Activated CD4-positive, alpha-beta T cell treated with anti-CD3 and anti-CD28 coated beads, Interleukin-2, Interleukin-6, amounts not matched to agents 100 ng/mL and 50 ng/mL, durations not matched to agents 16 hours and 8 hours (primary cell): Measurements from ENCODE around the gene NPSR1.
"Not testable (repeated sequence)": the region's sequence is repeated elsewhere in the genome, so short reads cannot be mapped to it uniquely, and the experiment has no call there.

Source experiments
- DNase-seq: peaks from one replicate; pipeline ENCODE4 v3.0.0-alpha.2; 2020

The NPSR1 gene

GRCh38 chr7:34839645-34840044, 181.6 kb downstream of the NPSR1 start:
- DNase-seq: no peak

DNA sequence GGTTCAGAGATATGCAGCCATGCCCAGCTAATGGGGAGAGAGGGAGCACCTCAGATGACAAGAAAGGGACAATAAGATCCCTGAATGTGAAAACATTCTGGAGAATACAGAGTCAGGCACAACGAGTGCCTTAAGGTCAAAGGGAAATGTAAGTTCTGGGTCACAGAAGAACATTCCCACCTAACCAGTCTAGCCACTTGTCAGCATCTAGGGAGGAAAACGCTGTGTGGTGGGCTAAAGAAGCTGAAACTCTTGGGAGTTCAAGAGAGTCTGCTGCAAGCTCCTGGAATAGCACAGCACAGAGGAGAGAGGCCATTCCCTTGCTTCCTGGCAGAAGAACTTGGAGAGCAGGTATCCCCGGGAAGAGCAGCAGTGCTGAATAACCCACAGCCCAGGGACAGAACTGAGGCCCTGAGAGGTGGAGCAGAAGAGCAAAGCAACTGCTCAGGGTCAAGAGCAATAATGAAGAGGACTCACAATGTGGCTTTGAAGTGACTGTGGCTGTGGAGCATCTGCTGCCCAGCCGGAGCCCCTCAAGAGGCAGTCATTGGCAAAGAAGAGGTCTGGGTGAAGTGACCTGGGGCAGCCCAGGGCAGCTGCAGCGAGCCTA, 182.3 kb downstream of the NPSR1 start:
- no peak for DNase-seq

DNA sequence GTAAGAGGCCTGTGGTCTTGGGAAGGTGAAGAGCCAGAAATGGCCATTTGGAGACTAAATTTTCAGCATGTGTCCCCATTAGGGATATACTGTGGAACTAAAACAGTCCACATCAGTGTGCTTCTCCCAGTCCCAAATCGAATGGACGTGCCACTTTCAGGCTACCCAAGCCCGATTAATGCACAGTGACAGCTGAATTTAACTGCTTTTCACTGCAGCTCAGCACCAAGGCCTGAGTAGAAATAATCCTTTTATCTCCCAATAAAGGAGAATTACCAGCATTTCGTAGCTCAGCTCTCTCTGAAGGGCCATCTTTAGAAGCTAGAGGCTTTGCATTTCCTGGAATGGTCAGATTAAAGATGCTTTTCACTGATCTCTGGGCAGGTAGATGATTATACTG, 183.3 kb downstream of the NPSR1 start:
- DNase-seq: no peak

DNA sequence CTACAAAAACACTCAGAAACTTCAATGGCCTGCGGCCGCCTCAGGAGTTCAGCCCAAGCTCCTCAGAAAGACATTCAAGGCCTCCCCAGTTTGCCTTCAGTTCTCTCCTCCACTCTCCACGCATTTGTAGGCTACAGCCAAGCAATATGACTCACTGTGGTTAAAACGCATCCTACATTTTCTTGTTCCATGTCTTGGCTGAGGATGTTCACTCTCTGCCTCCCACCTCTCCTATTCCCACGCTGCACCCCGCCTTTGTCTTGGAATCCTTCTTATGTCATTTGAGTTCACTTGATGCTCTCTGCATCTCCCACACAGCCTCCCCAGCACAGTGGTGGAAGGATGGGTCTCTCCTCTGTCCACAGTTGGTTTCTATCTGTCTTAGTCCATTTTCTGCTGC, 184.8 kb downstream of the NPSR1 start:
- DNase-seq: no peak

GRCh38 chr7:34844406-34844805, 186.4 kb downstream of the NPSR1 start:
- no peak for DNase-seq

DNA sequence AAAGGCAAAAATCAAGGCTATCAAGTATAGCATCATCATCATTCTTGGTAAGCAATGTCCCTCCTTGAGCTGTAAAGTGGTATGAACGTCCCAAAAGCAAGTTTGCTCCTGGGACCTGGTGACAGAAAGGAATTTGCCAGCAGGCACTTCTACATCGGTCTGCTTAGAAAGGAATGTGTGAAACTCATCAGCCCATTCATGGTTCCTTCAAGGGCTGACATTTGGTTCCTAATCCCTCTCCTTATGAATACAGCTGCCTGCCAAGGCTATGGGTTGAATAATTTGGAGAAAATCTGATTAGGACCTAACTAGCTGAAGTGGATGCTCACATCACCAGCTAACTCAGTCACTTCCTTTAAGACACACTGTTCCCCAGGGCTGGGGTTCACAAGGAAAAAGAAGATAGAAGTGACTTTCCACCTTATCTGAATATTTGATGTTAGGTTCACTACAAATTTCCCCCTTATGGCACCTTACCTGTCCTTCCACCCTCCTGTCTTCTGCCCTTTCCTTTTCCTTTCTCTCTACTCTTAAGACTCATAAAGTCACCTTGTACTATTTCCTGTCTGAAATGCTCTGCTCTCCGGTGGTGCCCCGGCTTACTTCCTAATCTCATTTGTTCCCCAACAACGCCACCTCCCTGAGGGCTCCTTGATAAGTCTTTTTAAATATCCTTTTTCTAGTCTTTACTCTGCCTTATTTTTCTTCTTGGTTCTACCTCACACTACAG, 187.1 kb downstream of the NPSR1 start:
- DNase-seq: no peak

- no peak for DNase-seq
Observed at GRCh38 chr7:34845666-34846361, 187.8 kb downstream of the NPSR1 start.

GRCh38 chr7:34846976-34847375, 189.0 kb downstream of the NPSR1 start:
- no peak for DNase-seq

DNA sequence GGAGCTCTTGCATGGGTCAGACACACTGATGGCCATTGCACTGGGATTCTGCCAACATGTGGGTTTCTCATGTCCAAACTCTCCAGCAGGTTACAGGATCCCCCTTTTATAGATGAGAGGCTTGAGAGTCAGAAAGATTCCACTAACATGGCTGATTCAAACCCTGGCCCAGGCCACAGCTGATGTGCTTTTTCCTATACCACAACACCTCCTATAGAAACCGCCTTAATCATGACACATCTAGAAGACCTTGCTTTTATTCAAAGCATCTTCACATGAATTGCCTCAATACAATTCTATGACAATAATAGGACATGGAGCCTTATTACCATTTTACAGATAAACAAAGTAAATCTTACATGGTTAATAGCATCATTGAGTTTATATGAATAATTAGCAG, 190.7 kb downstream of the NPSR1 start:
- DNase-seq: no peak

DNA sequence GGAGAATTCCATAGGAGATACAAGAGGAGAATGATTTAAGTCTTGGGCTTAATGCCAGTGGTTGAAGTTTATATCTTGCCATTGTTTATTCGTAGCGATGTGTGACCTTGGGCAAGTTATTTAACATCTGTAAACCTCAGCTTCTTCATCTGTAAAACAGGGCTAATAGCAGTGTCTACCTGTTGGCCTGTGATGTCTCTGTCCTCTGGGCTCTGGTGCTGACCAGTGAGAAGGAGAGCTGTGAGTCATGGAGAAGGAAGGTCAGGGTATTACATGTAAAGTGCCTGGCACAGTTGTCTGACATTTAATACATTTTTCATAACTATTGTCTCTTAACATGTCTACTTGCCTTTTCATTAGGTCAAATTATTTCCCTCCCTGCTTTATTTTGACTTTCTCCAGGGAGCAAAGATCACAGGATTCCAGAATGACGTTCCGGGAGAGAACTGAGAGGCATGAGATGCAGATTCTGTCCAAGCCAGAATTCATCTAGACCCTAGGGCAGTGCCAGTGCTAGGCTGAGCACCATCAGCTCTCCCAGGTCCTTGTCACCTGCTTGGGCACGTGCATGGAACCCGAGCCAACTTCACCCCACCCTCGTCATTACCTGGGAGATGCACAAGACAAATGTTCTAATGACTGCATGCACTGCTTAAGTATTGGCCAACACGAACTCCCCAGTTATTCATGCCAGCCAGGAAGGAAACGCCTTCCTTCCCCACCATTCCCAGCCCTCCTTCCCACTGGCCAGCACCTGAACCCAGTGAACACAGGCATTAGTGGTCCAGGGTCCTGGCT, 191.3 kb downstream of the NPSR1 start:
- no peak for DNase-seq

- DNase-seq: no peak
Observed at GRCh38 chr7:34849986-34850385, 192.0 kb downstream of the NPSR1 start.

DNA sequence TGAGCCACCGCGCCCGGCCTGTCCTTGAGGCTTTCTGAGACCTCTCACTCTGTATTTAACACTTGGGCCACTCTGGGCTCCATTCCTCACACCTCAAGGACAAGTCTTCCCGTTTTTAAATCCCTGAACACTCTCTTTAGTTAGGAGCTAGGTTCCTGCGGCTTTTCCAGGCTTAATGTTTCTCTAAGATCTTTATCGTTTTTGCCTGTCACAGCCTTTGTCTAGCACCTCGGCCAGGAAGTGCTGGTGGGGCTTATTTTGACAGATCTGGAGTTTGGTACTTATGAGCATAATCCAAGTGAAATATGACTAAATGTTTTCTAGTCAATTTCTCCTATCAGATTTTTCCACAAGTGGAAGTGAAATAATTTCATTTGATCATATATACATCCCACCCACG, 192.7 kb downstream of the NPSR1 start:
- no peak for DNase-seq

DNA sequence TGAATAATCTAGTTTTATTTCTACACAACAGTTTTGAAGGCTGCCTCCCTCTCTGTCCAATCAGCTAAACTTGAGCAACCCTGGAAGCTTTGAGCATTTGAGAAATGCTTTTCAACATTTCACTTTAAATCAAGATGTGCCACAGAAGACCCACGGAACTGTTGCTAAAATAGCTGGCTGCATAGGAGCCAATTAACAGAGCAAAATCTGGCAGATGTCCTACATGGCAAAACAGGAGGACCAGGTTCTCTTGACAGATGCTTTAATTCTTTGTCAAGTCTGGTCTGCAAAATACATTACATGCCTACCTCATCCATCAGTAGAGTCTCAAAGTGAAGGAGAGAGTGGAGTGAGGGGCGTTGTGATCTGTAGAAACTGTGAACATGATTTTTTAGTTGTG, 193.4 kb downstream of the NPSR1 start:
- no peak for DNase-seq

DNA sequence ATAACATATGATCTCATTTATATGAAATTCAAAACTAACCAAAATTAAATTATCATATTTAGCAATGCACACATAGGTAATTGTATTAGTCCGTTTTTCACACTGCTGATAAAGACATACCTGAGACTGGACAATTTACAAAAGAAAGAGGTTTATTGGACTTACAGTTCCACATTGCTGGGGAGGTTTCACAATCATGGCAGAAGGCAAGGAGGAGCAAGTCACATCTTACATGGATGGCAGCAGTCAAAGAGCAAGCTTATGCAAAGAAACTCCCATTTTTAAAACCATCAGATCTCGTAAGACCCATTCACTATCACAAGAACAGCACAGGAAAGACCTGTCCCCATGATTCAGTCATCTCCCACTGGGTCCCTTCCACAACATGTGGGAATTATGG, 200.4 kb downstream of the NPSR1 start:
- DNase-seq: not testable (repeated sequence)

DNA sequence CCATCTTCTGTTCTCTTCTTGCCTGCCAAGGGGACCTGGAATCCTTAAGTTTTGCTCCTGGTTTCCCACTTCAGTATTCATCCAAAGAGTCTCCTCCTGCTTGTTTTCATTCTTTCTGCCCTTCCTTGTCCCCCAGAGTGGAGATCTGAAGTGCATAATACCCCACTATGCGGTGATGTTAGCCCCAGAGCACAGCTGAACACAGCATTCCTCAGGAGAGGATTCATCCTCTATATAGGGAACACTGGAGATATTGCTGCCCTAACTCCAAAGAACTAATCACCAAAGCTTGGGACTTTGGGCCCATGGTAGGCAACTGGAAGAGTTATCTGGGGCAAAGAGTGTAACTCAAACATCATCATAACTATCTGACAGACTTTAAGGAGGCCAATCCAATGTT, 201.3 kb downstream of the NPSR1 start:
- DNase-seq: not testable (repeated sequence)

- not testable (repeated sequence) for DNase-seq
Observed at GRCh38 chr7:34866222-34866621, 208.2 kb downstream of the NPSR1 start.

DNA sequence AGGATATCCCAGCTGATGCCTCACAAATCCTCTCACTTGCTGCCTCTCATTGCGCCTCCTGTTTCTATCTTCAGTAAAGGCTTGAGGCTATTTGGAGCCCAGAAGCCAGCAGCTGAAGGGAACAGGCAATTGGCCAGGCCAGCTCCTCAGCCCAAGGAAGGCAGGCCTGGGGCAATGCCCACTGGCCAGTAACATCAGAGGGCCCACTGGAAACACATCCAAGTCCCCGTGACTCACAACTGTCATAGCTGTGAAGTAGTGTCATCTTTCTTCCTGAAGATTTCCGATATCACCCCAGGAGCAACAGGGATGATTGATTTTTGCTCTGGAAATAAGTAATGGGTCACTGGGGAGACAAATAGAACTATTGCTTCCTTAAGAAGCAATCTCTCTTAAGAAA, 209.3 kb downstream of the NPSR1 start:
- DNase-seq: not testable (repeated sequence)

DNA sequence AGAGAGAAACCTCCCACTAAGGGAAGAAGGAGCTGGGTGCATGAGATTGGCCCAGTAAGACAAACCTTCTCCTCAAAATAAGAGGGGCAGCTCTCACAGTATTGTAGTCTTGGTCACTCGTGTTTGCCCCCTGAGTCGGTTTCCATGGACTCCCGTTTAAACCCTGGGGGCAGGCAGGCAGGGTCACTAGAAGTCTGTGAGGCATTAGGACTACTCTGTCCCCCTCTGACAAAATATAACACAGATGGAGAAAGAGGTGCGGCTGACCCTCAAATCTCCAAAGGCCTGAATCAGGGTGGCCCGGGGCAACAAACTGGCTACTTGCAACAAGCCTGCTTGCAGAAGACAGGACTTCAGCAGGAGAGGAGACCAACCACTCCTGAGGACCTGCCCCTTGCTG, 210.6 kb downstream of the NPSR1 start:
- DNase-seq: not testable (repeated sequence)

- DNase-seq: no peak
Observed at GRCh38 chr7:34869057-34869456, 211.0 kb downstream of the NPSR1 start.

- DNase-seq: not testable (repeated sequence)
Observed at GRCh38 chr7:34870041-34870440, 212.0 kb downstream of the NPSR1 start.

- DNase-seq: not testable (repeated sequence)
Observed at GRCh38 chr7:34874329-34874728, 216.3 kb downstream of the NPSR1 start.

- DNase-seq: no peak
Observed at GRCh38 chr7:34875481-34875880, 217.5 kb downstream of the NPSR1 start.
